Prostate gland (tissue), 2 donors: ENCODE measurements around the gene ABCC6.

Experiments used
- CTCF ChIP-seq, 4 experiments: fragments of 200-600 bp in 2 of 4; fragments of 450-650 bp in 2 of 4; sonication (generic) in 2 of 4; IDR thresholded peaks; 1 replicate in 3 of 4; 2 replicates in 1 of 4; pipeline ENCODE4 v1.5.1; 2016 to 2019; ENCODE audit warnings: antibody characterized with exemption in 4 of 4, mild to moderate bottlenecking in 2 of 4, moderate library complexity in 2 of 4
- POLR2A ChIP-seq: fragments of 450-650 bp; IDR thresholded peaks from one replicate; pipeline ENCODE4 v1.6.1; 2016; ENCODE audit warnings: antibody characterized with exemption, mild to moderate bottlenecking
- POLR2AphosphoS5 ChIP-seq: sonication (generic); formaldehyde crosslinking; IDR thresholded peaks from one replicate; pipeline ENCODE4 v1.6.1; 2017; ENCODE audit warnings: antibody characterized with exemption

- TF ChIP-seq CTCF (IDR thresholded peaks at IDR 0.05), result no peak
- TF ChIP-seq POLR2A, result no peak
- TF ChIP-seq POLR2AphosphoS5, result no peak
Measured at GRCh38 chr16:16120044-16120381, 103.3 kb downstream of the ABCC6 start.
